ENCODE data around the gene SPATA19. TPM values are rescaled to one million over a fixed set of nuclear protein-coding genes. Genes with fewer than 3 reads are reported as not detected.

SPATA19 gene
- total RNA-seq, 4 donors from 2014 or later, result not detected

- Histone ChIP-seq H3K27ac (no peak overlapping the region), H3K4me3 (no peak overlapping the region), H3K9me3 (no peaks in the 10 kb centered on the region), H3K36me3 (no peaks in the 10 kb centered on the region), H3K27me3 (peaks cover 0 to 11% (median 3%) of the 10 kb centered on the region in 3 donors), H3K4me1 (no peaks in the 10 kb centered on the region)
- in situ Hi-C loops (cut with MboI; ENCODE audit: low sequenced_read_pairs in 4 of 4), result loop anchor here in 2 of 4 donors (10.0 to 25.0 kb wide), 2 partner anchors 694 to 696 kb away; no protein-coding TSS in a partner anchor
- no peak for ATAC-seq
- intact Hi-C loops (cut with DNase I; ENCODE audit: low total_unique reads), result no loop called here
- no peak for DNase-seq
- TF ChIP-seq POLR2A (IDR thresholded peaks at IDR 0.05), result no peak
- TF ChIP-seq, protein P1, sequence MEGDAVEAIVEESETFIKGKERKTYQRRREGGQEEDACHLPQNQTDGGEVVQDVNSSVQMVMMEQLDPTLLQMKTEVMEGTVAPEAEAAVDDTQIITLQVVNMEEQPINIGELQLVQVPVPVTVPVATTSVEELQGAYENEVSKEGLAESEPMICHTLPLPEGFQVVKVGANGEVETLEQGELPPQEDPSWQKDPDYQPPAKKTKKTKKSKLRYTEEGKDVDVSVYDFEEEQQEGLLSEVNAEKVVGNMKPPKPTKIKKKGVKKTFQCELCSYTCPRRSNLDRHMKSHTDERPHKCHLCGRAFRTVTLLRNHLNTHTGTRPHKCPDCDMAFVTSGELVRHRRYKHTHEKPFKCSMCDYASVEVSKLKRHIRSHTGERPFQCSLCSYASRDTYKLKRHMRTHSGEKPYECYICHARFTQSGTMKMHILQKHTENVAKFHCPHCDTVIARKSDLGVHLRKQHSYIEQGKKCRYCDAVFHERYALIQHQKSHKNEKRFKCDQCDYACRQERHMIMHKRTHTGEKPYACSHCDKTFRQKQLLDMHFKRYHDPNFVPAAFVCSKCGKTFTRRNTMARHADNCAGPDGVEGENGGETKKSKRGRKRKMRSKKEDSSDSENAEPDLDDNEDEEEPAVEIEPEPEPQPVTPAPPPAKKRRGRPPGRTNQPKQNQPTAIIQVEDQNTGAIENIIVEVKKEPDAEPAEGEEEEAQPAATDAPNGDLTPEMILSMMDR (IDR thresholded peaks at IDR 0.05 in 4 of 5, conservative IDR thresholded peaks at IDR 0.05 in 1 of 5), result no peak
Observed at GRCh38 chr11:133830931-133831907, 14.1 kb downstream of the SPATA19 start.

DNA sequence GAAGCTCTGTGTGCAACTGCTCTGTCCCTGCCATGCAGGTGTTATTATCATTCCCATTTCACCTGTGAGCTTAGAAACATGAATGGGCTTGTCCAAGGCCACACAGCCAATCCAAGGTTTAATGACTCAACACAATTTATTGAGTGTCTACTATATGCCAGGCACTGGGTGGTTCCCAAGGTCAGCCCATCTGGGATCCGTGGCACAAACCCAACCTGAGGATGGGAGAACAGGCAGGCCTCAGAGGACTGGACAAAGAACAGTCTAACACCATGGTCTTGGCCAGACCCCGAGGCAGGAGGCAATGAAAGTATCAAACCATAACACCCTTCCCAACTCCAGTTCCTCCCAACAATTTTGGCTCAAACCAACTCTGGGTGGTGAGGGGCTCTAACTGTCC lies 15.7 kb downstream of the SPATA19 start:
- no peak for DNase-seq
- Histone ChIP-seq H3K9me3 (no peaks in the 10 kb centered on the region), H3K27me3 (peaks cover 0 to 11% (median 3%) of the 10 kb centered on the region in 3 donors), H3K4me1 (no peaks in the 10 kb centered on the region), H3K27ac (no peak overlapping the region), H3K4me3 (no peak overlapping the region), H3K36me3 (no peaks in the 10 kb centered on the region)
- intact Hi-C loops (cut with DNase I; ENCODE audit: low total_unique reads) (no loop called here), in situ Hi-C loops (cut with MboI; ENCODE audit: low sequenced_read_pairs in 4 of 4) (loop anchor here in 3 of 4 donors (10.0 to 25.0 kb wide), 3 partner anchors 685 to 695 kb away; no protein-coding TSS in a partner anchor)
- TF ChIP-seq POLR2A (IDR thresholded peaks at IDR 0.05), result no peak
- TF ChIP-seq, protein P1 (IDR thresholded peaks at IDR 0.05 in 4 of 5, conservative IDR thresholded peaks at IDR 0.05 in 1 of 5), result no peak
- no peak for ATAC-seq

- H3K4me1 ChIP-seq, result no peaks in the 10 kb centered on the region
- no peaks in the 10 kb centered on the region for H3K36me3 ChIP-seq
- intact Hi-C loops (cut with DNase I; ENCODE audit: low total_unique reads) (no loop called here), in situ Hi-C loops (cut with MboI; ENCODE audit: low sequenced_read_pairs in 4 of 4) (loop anchor here in 3 of 4 donors (10.0 to 25.0 kb wide), 3 partner anchors 684 to 694 kb away; no protein-coding TSS in a partner anchor)
- H3K27me3 ChIP-seq, result peaks cover 0 to 11% (median 3%) of the 10 kb centered on the region in 3 donors
- no peak for ATAC-seq
- H3K27ac ChIP-seq, result no peak overlapping the region
- no peaks in the 10 kb centered on the region for H3K9me3 ChIP-seq
- no peak for DNase-seq
- TF ChIP-seq, protein P1 (IDR thresholded peaks at IDR 0.05 in 4 of 5, conservative IDR thresholded peaks at IDR 0.05 in 1 of 5), result no peak
- no peak for TF ChIP-seq POLR2A (IDR thresholded peaks at IDR 0.05)
- no peak overlapping the region for H3K4me3 ChIP-seq
Observed at GRCh38 chr11:133828871-133829270, 16.4 kb downstream of the SPATA19 start.

GRCh38 chr11:133827556-133827955 lies 17.8 kb downstream of the SPATA19 start:
- H3K27me3 ChIP-seq, result peaks cover 0 to 9% (median 3%) of the 10 kb centered on the region in 3 donors
- no peaks in the 10 kb centered on the region for H3K36me3 ChIP-seq
- no peak overlapping the region for H3K27ac ChIP-seq
- H3K4me1 ChIP-seq, result no peaks in the 10 kb centered on the region
- TF ChIP-seq, protein P1 (IDR thresholded peaks at IDR 0.05 in 4 of 5, conservative IDR thresholded peaks at IDR 0.05 in 1 of 5), result no peak
- TF ChIP-seq POLR2A (IDR thresholded peaks at IDR 0.05), result no peak
- DNase-seq, result no peak
- in situ Hi-C loops (cut with MboI; ENCODE audit: low sequenced_read_pairs in 4 of 4), result loop anchor here in 3 of 4 donors (10.0 to 25.0 kb wide), 3 partner anchors 683 to 693 kb away; no protein-coding TSS in a partner anchor
- no peaks in the 10 kb centered on the region for H3K9me3 ChIP-seq
- no peak for ATAC-seq
- intact Hi-C loops (cut with DNase I; ENCODE audit: low total_unique reads), result no loop called here
- no peak overlapping the region for H3K4me3 ChIP-seq
